WTC11 (cell line): ENCODE results near the gene PRR13. TPM values are rescaled to one million over a fixed set of nuclear protein-coding genes. Genes with fewer than 3 reads are reported as not detected.
A peak's percentile ranks its signal among the peaks of the same experiment; 100 is the strongest.

Source experiments
- ATAC-seq: fragments of 200-7000 bp; cut with Tn5 transposase; 2 replicates; pipeline ENCODE4 v1.10.0; 2021; ENCODE audit warnings: mild to moderate bottlenecking, moderate library complexity
- CTCF ChIA-PET: fragments of 300-600 bp; sonication (Branson Sonifier 250); formaldehyde crosslinking; loops from one replicate; lab custom pipeline; 2021; ENCODE audit warnings: antibody characterized with exemption; lab: Charles Lee
- POLR2A ChIA-PET: fragments of 350-600 bp; sonication (Branson Sonifier 250); formaldehyde crosslinking; loops from one replicate; lab custom pipeline; 2021; ENCODE audit warnings: antibody characterized with exemption; lab: Charles Lee
- DNase-seq: peaks from one replicate; pipeline ENCODE4 v3.0.0; 2021; ENCODE audit warnings: low spot score
- H3K27ac Mint-ChIP-seq: 2 replicates; pipeline ENCODE4 v1.8.0; 2021; ENCODE audit warnings: mixed read lengths
- H3K27me3 Mint-ChIP-seq: 2 replicates; pipeline ENCODE4 v1.8.0; 2021; ENCODE audit warnings: low read depth, mild to moderate bottlenecking, moderate library complexity, mixed read lengths
- H3K36me3 Mint-ChIP-seq: 2 replicates; pipeline ENCODE4 v1.8.0; 2021; ENCODE audit warnings: mixed read lengths
- H3K4me1 Mint-ChIP-seq: 2 replicates; pipeline ENCODE4 v1.8.0; 2022; ENCODE audit warnings: mixed read lengths
- H3K4me3 Mint-ChIP-seq: 2 replicates; pipeline ENCODE4 v1.8.0; 2021; ENCODE audit warnings: mild to moderate bottlenecking, moderate library complexity, mixed read lengths
- H3K9me3 Mint-ChIP-seq: 2 replicates; pipeline ENCODE4 v1.8.0; 2021; ENCODE audit warnings: mixed read lengths
- CREM ChIP-seq: sonication (generic); formaldehyde crosslinking; IDR thresholded peaks from 2 replicates; pipeline ENCODE4 v1.8.1; 2022; ENCODE audit warnings: mild to moderate bottlenecking, missing genetic modification reagents, moderate library complexity
- ETV6 ChIP-seq: sonication (generic); formaldehyde crosslinking; IDR thresholded peaks from 2 replicates; pipeline ENCODE4 v1.8.1; 2022; ENCODE audit warnings: mild to moderate bottlenecking, missing genetic modification reagents
- FOXJ3 ChIP-seq: sonication (generic); formaldehyde crosslinking; IDR thresholded peaks from 2 replicates; pipeline ENCODE4 v1.9.0; 2021; ENCODE audit warnings: missing genetic modification reagents, mild to moderate bottlenecking, borderline replicate concordance
- OVOL2 ChIP-seq: fragments of 250-450 bp; sonication (Bioruptor Pico); IDR thresholded peaks from 2 replicates; pipeline ENCODE4 v1.9.0; 2021; ENCODE audit warnings: mild to moderate bottlenecking, borderline replicate concordance
- RORB ChIP-seq: fragments of 250-450 bp; sonication (Bioruptor Pico); IDR thresholded peaks from 2 replicates; pipeline ENCODE4 v1.9.0; 2021; ENCODE audit warnings: mild to moderate bottlenecking
- SMAD4 ChIP-seq: sonication (generic); formaldehyde crosslinking; IDR thresholded peaks from 2 replicates; pipeline ENCODE4 v1.8.0; 2022; ENCODE audit warnings: mild to moderate bottlenecking, missing genetic modification reagents
- SP1 ChIP-seq: sonication (generic); formaldehyde crosslinking; conservative IDR thresholded peaks from 2 replicates; pipeline ENCODE4 v1.8.1; 2022; ENCODE audit warnings: missing genetic modification reagents
- total RNA-seq: library from RNA; stranded (reverse); gene quantifications from 3 replicates; pipeline ENCODE4 v1.2.3, GENCODE V29; 2021
- TF ChIP-seq, protein P1 (sequence below): sonication (generic); formaldehyde crosslinking; IDR thresholded peaks from 2 replicates; pipeline ENCODE4 v1.8.1; 2023; ENCODE audit warnings: mild to moderate bottlenecking, missing genetic modification reagents, borderline replicate concordance
- TF ChIP-seq, protein P2 (sequence below): sonication (generic); formaldehyde crosslinking; IDR thresholded peaks from 2 replicates; pipeline ENCODE4 v1.8.1; 2023; ENCODE audit warnings: mild to moderate bottlenecking, missing genetic modification reagents, moderate library complexity
- TF ChIP-seq, protein P3 (sequence below): fragments of 250-450 bp; sonication (Bioruptor Pico); IDR thresholded peaks from 2 replicates; pipeline ENCODE4 v1.8.0; 2021; ENCODE audit warnings: mild to moderate bottlenecking
- TF ChIP-seq, protein P4 (sequence below): sonication (generic); formaldehyde crosslinking; IDR thresholded peaks from 2 replicates; pipeline ENCODE4 v1.8.0; 2022; ENCODE audit warnings: mild to moderate bottlenecking, missing genetic modification reagents
- TF ChIP-seq, protein P5 (sequence below): sonication (generic); formaldehyde crosslinking; IDR thresholded peaks from 2 replicates; pipeline ENCODE4 v1.8.1; 2023; ENCODE audit warnings: mild to moderate bottlenecking, missing genetic modification reagents
- TF ChIP-seq, protein P6 (sequence below): fragments of 200-600 bp; IDR thresholded peaks from 2 replicates; pipeline ENCODE4 v1.8.0; 2022; ENCODE audit warnings: antibody characterized with exemption
- TF ChIP-seq, protein P7 (sequence below): sonication (generic); formaldehyde crosslinking; IDR thresholded peaks from 2 replicates; pipeline ENCODE4 v1.8.0; 2023; ENCODE audit warnings: mild to moderate bottlenecking, missing genetic modification reagents
- TF ChIP-seq, protein P8 (sequence below): sonication (generic); formaldehyde crosslinking; IDR thresholded peaks from 2 replicates; pipeline ENCODE4 v1.8.0; 2022; ENCODE audit warnings: missing genetic modification reagents

The PRR13 gene
- total RNA-seq, 1 experiment from 2014 or later = 187 TPM

DNA sequence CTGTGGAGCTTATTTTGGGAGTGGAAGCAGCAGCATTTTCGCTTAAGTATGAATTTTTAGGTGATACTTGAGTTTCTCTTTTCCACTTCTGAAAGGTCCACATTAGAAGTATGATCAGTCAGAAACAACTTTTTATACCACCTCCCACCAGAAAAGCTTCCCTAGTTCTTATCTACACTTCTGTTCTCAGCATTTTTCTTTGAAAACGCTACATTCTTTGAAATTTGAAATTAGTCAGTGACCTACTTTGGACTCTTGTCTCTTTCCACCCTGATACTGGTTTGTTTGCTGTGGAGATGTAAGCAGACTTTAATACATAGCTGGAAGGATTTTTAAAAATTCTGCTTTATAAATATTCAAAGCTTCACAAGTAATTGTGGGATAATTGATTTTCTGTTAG lies 32.5 kb downstream of the PRR13 start (continued):
- TF ChIP-seq, protein P1, sequence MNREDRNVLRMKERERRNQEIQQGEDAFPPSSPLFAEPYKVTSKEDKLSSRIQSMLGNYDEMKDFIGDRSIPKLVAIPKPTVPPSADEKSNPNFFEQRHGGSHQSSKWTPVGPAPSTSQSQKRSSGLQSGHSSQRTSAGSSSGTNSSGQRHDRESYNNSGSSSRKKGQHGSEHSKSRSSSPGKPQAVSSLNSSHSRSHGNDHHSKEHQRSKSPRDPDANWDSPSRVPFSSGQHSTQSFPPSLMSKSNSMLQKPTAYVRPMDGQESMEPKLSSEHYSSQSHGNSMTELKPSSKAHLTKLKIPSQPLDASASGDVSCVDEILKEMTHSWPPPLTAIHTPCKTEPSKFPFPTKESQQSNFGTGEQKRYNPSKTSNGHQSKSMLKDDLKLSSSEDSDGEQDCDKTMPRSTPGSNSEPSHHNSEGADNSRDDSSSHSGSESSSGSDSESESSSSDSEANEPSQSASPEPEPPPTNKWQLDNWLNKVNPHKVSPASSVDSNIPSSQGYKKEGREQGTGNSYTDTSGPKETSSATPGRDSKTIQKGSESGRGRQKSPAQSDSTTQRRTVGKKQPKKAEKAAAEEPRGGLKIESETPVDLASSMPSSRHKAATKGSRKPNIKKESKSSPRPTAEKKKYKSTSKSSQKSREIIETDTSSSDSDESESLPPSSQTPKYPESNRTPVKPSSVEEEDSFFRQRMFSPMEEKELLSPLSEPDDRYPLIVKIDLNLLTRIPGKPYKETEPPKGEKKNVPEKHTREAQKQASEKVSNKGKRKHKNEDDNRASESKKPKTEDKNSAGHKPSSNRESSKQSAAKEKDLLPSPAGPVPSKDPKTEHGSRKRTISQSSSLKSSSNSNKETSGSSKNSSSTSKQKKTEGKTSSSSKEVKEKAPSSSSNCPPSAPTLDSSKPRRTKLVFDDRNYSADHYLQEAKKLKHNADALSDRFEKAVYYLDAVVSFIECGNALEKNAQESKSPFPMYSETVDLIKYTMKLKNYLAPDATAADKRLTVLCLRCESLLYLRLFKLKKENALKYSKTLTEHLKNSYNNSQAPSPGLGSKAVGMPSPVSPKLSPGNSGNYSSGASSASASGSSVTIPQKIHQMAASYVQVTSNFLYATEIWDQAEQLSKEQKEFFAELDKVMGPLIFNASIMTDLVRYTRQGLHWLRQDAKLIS (CRISPR knock-in tag) = no peak
- TF ChIP-seq, protein P2, sequence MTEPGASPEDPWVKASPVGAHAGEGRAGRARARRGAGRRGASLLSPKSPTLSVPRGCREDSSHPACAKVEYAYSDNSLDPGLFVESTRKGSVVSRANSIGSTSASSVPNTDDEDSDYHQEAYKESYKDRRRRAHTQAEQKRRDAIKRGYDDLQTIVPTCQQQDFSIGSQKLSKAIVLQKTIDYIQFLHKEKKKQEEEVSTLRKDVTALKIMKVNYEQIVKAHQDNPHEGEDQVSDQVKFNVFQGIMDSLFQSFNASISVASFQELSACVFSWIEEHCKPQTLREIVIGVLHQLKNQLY = no peak
- TF ChIP-seq FOXJ3 (CRISPR knock-in tag) (no peak), SP1 (CRISPR knock-in tag) (no peak), ETV6 (CRISPR knock-in tag) (no peak), SMAD4 (CRISPR knock-in tag) (no peak), CREM (CRISPR knock-in tag) (no peak)
- TF ChIP-seq, protein P3, sequence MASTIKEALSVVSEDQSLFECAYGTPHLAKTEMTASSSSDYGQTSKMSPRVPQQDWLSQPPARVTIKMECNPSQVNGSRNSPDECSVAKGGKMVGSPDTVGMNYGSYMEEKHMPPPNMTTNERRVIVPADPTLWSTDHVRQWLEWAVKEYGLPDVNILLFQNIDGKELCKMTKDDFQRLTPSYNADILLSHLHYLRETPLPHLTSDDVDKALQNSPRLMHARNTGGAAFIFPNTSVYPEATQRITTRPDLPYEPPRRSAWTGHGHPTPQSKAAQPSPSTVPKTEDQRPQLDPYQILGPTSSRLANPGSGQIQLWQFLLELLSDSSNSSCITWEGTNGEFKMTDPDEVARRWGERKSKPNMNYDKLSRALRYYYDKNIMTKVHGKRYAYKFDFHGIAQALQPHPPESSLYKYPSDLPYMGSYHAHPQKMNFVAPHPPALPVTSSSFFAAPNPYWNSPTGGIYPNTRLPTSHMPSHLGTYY (CRISPR knock-in tag) = no peak
- TF ChIP-seq, protein P4, sequence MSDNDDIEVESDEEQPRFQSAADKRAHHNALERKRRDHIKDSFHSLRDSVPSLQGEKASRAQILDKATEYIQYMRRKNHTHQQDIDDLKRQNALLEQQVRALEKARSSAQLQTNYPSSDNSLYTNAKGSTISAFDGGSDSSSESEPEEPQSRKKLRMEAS = no peak
- TF ChIP-seq, protein P5, sequence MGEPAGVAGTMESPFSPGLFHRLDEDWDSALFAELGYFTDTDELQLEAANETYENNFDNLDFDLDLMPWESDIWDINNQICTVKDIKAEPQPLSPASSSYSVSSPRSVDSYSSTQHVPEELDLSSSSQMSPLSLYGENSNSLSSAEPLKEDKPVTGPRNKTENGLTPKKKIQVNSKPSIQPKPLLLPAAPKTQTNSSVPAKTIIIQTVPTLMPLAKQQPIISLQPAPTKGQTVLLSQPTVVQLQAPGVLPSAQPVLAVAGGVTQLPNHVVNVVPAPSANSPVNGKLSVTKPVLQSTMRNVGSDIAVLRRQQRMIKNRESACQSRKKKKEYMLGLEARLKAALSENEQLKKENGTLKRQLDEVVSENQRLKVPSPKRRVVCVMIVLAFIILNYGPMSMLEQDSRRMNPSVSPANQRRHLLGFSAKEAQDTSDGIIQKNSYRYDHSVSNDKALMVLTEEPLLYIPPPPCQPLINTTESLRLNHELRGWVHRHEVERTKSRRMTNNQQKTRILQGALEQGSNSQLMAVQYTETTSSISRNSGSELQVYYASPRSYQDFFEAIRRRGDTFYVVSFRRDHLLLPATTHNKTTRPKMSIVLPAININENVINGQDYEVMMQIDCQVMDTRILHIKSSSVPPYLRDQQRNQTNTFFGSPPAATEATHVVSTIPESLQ (CRISPR knock-in tag) = no peak
- TF ChIP-seq, protein P6, sequence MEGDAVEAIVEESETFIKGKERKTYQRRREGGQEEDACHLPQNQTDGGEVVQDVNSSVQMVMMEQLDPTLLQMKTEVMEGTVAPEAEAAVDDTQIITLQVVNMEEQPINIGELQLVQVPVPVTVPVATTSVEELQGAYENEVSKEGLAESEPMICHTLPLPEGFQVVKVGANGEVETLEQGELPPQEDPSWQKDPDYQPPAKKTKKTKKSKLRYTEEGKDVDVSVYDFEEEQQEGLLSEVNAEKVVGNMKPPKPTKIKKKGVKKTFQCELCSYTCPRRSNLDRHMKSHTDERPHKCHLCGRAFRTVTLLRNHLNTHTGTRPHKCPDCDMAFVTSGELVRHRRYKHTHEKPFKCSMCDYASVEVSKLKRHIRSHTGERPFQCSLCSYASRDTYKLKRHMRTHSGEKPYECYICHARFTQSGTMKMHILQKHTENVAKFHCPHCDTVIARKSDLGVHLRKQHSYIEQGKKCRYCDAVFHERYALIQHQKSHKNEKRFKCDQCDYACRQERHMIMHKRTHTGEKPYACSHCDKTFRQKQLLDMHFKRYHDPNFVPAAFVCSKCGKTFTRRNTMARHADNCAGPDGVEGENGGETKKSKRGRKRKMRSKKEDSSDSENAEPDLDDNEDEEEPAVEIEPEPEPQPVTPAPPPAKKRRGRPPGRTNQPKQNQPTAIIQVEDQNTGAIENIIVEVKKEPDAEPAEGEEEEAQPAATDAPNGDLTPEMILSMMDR = no peak
- TF ChIP-seq, all 79 proteins: peak for 0

DNA sequence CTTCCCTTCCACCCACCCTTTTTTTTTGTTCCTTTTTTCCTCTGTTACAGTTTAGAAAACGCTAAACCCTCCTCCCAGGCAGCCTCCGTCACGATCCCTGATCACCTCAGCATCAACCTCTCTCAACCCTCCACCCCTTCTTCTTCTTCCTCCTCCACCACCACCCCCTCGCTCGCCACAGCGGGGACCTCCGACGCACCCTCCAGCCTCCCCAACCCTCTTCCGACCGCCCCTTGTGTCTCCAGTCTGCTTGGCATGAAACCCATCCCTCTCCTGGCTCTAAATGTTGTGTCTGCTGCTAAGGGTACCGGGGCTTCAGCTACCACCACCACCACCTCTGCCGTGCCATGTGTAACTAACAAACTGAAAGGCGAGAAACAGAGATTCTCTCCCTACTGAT lies 33.3 kb downstream of the PRR13 start:
- H3K4me3 Mint-ChIP-seq = no peak overlapping the region
- H3K4me1 Mint-ChIP-seq = peaks cover 43% of the 10 kb centered on the region
- POLR2A ChIA-PET = interaction anchor here (0.6 to 1.4 kb wide), 5 partner anchors 13 to 188 kb away, joined by 3 to 4 read pairs (median 4); no protein-coding TSS in a partner anchor
- H3K27me3 Mint-ChIP-seq = no peaks in the 10 kb centered on the region
- peak overlapping the region; percentile 86 for H3K27ac Mint-ChIP-seq
- ATAC-seq (no peak), DNase-seq (no peak)
- H3K9me3 Mint-ChIP-seq = no peaks in the 10 kb centered on the region
- H3K36me3 Mint-ChIP-seq = peaks cover 89% of the 10 kb centered on the region
- CTCF ChIA-PET = interaction anchor here (0.6 to 2.4 kb wide), 5 partner anchors 10 to 54 kb away, joined by 3 to 15 read pairs (median 3); partner anchors contain the start of gene TARBP2
- TF ChIP-seq OVOL2 (CRISPR knock-in tag) (no peak), RORB (CRISPR knock-in tag) (no peak)
- TF ChIP-seq, protein P7, sequence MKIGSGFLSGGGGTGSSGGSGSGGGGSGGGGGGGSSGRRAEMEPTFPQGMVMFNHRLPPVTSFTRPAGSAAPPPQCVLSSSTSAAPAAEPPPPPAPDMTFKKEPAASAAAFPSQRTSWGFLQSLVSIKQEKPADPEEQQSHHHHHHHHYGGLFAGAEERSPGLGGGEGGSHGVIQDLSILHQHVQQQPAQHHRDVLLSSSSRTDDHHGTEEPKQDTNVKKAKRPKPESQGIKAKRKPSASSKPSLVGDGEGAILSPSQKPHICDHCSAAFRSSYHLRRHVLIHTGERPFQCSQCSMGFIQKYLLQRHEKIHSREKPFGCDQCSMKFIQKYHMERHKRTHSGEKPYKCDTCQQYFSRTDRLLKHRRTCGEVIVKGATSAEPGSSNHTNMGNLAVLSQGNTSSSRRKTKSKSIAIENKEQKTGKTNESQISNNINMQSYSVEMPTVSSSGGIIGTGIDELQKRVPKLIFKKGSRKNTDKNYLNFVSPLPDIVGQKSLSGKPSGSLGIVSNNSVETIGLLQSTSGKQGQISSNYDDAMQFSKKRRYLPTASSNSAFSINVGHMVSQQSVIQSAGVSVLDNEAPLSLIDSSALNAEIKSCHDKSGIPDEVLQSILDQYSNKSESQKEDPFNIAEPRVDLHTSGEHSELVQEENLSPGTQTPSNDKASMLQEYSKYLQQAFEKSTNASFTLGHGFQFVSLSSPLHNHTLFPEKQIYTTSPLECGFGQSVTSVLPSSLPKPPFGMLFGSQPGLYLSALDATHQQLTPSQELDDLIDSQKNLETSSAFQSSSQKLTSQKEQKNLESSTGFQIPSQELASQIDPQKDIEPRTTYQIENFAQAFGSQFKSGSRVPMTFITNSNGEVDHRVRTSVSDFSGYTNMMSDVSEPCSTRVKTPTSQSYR (CRISPR knock-in tag) = no peak
- TF ChIP-seq, protein P8, sequence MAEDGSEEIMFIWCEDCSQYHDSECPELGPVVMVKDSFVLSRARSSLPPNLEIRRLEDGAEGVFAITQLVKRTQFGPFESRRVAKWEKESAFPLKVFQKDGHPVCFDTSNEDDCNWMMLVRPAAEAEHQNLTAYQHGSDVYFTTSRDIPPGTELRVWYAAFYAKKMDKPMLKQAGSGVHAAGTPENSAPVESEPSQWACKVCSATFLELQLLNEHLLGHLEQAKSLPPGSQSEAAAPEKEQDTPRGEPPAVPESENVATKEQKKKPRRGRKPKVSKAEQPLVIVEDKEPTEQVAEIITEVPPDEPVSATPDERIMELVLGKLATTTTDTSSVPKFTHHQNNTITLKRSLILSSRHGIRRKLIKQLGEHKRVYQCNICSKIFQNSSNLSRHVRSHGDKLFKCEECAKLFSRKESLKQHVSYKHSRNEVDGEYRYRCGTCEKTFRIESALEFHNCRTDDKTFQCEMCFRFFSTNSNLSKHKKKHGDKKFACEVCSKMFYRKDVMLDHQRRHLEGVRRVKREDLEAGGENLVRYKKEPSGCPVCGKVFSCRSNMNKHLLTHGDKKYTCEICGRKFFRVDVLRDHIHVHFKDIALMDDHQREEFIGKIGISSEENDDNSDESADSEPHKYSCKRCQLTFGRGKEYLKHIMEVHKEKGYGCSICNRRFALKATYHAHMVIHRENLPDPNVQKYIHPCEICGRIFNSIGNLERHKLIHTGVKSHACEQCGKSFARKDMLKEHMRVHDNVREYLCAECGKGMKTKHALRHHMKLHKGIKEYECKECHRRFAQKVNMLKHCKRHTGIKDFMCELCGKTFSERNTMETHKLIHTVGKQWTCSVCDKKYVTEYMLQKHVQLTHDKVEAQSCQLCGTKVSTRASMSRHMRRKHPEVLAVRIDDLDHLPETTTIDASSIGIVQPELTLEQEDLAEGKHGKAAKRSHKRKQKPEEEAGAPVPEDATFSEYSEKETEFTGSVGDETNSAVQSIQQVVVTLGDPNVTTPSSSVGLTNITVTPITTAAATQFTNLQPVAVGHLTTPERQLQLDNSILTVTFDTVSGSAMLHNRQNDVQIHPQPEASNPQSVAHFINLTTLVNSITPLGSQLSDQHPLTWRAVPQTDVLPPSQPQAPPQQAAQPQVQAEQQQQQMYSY = no peak
- TF ChIP-seq, protein P6 = no peak
